B cell (primary cell): ENCODE data around the gene ATP11B. TPM values are rescaled to one million over a fixed set of nuclear protein-coding genes. Genes with fewer than 3 reads are reported as not detected.
"Not testable (repeated sequence)": the region's sequence is repeated elsewhere in the genome, so short reads cannot be mapped to it uniquely, and the experiment has no call there.

ENCODE experiments used
- ATAC-seq: fragments of 200-7000 bp; cut with Tn5 transposase; one replicate; pipeline ENCODE4 v1.10.0; 2021; ENCODE audit warnings: low read depth, mild to moderate bottlenecking, moderate number of reproducible peaks, moderate library complexity
- CTCF ChIA-PET: fragments of 350-600 bp; sonication (Branson Sonifier 250); formaldehyde crosslinking; loops from one replicate; lab custom pipeline; 2021; ENCODE audit warnings: antibody characterized with exemption, inconsistent platforms; lab: Charles Lee
- POLR2A ChIA-PET: fragments of 350-600 bp; sonication (Branson Sonifier 250); formaldehyde crosslinking; loops from one replicate; lab custom pipeline; 2021; ENCODE audit warnings: antibody characterized with exemption; lab: Charles Lee
- DNase-seq: peaks from one replicate; pipeline ENCODE4 v3.0.0; 2013
- H2AFZ ChIP-seq: 2 replicates; pipeline ENCODE4 v1.6.1; 2012; ENCODE audit warnings: mild to moderate bottlenecking, low read depth, low read length; ENCODE audit not compliant: insufficient read depth, poor library complexity, severe bottlenecking
- H3K27ac ChIP-seq, 2 donors: 1 replicate in 1 of 2; 2 replicates in 1 of 2; pipeline ENCODE4 v1.5.1; 2012 to 2013; ENCODE audit warnings: low read length in 2 of 2, mild to moderate bottlenecking in 2 of 2, moderate library complexity in 1 of 2
- H3K27me3 ChIP-seq, 4 experiments: fragments of 200-600 bp in 1 of 4; sonication (generic) in 1 of 4; replicated peaks in 1 of 4; 1 replicate in 2 of 4; 2 replicates in 2 of 4; pipeline versions ENCODE4 v1.6.1 to v1.7.0; 2013 to 2016; ENCODE audit warnings: low read length in 3 of 4, mild to moderate bottlenecking in 2 of 4, mixed read lengths in 1 of 4, moderate library complexity in 1 of 4; ENCODE audit not compliant: insufficient read depth in 4 of 4, control insufficient read depth in 3 of 4; ENCODE audit errors: control extremely low read depth in 1 of 4
- H3K36me3 ChIP-seq, 2 experiments: replicated peaks in 1 of 2; 1 replicate in 1 of 2; 2 replicates in 1 of 2; pipeline versions ENCODE4 v1.6.1 to v1.7.1; 2013; ENCODE audit warnings: low read length in 1 of 2; ENCODE audit not compliant: insufficient read depth in 2 of 2, control insufficient read depth in 1 of 2; ENCODE audit errors: control extremely low read depth in 1 of 2, extremely low read depth in 1 of 2
- H3K4me1 ChIP-seq, 2 donors: fragments of 200-600 bp in 1 of 2; sonication (generic) in 1 of 2; 1 replicate in 1 of 2; 2 replicates in 1 of 2; pipeline versions ENCODE4 v1.5.1 to v1.6.1; 2013 to 2017; ENCODE audit warnings: low read length in 2 of 2; ENCODE audit not compliant: control insufficient read depth in 2 of 2, insufficient read depth in 2 of 2
- H3K4me2 ChIP-seq: replicated peaks from 2 replicates; pipeline ENCODE3; 2012; ENCODE audit warnings: mild to moderate bottlenecking, low read depth, low read length; ENCODE audit not compliant: poor library complexity, severe bottlenecking
- H3K4me3 ChIP-seq, 5 experiments: fragments of 200-600 bp in 1 of 5; sonication (generic) in 1 of 5; 1 replicate in 3 of 5; 2 replicates in 2 of 5; pipeline versions ENCODE4 v1.5.1 to v1.7.0; 2011 to 2016; ENCODE audit warnings: low read length in 4 of 5, mild to moderate bottlenecking in 4 of 5, low read depth in 2 of 5, control low read depth in 1 of 5, moderate library complexity in 1 of 5; ENCODE audit not compliant: insufficient read depth in 1 of 5; ENCODE audit errors: control extremely low read depth in 1 of 5, extremely low read depth in 1 of 5
- H3K79me2 ChIP-seq: fragments of 200-600 bp; sonication (generic); one replicate; pipeline ENCODE4 v1.6.0; 2016; ENCODE audit warnings: low read length; ENCODE audit not compliant: control insufficient read depth, insufficient read depth
- H3K9ac ChIP-seq: fragments of 200-600 bp; sonication (generic); 2 replicates; pipeline ENCODE4 v1.6.1; 2017; ENCODE audit warnings: mild to moderate bottlenecking, low read length, moderate library complexity
- H3K9me3 ChIP-seq, 3 donors: one replicate each; pipeline versions ENCODE4 v1.6.1 to v1.7.1; 2013; ENCODE audit warnings: low read length in 2 of 3; ENCODE audit not compliant: control insufficient read depth in 2 of 3, insufficient read depth in 1 of 3; ENCODE audit errors: control extremely low read depth in 1 of 3
- H4K20me1 ChIP-seq: 2 replicates; pipeline ENCODE4 v1.6.0; 2012; ENCODE audit warnings: mild to moderate bottlenecking, low read length; ENCODE audit not compliant: insufficient read depth, control insufficient read depth, poor library complexity, severe bottlenecking
- H3K27ac Mint-ChIP-seq: one replicate; pipeline ENCODE4 v1.8.0; 2021; ENCODE audit warnings: mixed read lengths
- H3K27me3 Mint-ChIP-seq: one replicate; pipeline ENCODE4 v1.8.0; 2021; ENCODE audit warnings: mixed read lengths
- H3K4me1 Mint-ChIP-seq: one replicate; pipeline ENCODE4 v1.8.0; 2021; ENCODE audit warnings: mixed read lengths
- H3K4me3 Mint-ChIP-seq: one replicate; pipeline ENCODE4 v1.8.0; 2021; ENCODE audit warnings: mixed read lengths
- H3K9me3 Mint-ChIP-seq: one replicate; pipeline ENCODE4 v1.8.0; 2022; ENCODE audit warnings: mixed read lengths; ENCODE audit not compliant: insufficient read depth
- EZH2 ChIP-seq: IDR thresholded peaks from 2 replicates; pipeline ENCODE4 v1.6.1; 2012; ENCODE audit warnings: borderline replicate concordance, low read depth, mild to moderate bottlenecking, moderate library complexity, low read length; ENCODE audit not compliant: insufficient read depth, poor library complexity, severe bottlenecking
- WGBS: methylation state at CpG from one replicate; pipeline ENCODE4 v1.1.5; 2013; ENCODE audit warnings: missing lambda C conversion rate; ENCODE audit not compliant: insufficient coverage; 5-methylcytosine and 5-hydroxymethylcytosine counted together
- intact Hi-C: fragments of 100-400 bp; cut with micrococcal nuclease; formaldehyde crosslinking; loops from one replicate; pipeline ENCODE4 v1.10.0; 2022
- polyA plus RNA-seq: library from polyadenylated mRNA; depleted of rRNA; stranded (reverse); fragments of >200 nt; gene quantifications from 2 replicates; pipeline ENCODE4 v1.2.3, GENCODE V29; 2012
- total RNA-seq, 2 donors: library from RNA; stranded (reverse); fragments of 120-200 nt in 1 of 2; gene quantifications; 1 replicate in 1 of 2; 2 replicates in 1 of 2; pipeline versions ENCODE4 v1.2.3 to v1.2.4, GENCODE V29; 2013 to 2022
- TF ChIP-seq, protein P1 (sequence below): fragments of 200-600 bp; IDR thresholded peaks from one replicate; pipeline ENCODE4 v1.8.0; 2022; ENCODE audit warnings: antibody characterized with exemption, mild to moderate bottlenecking

Gene ATP11B
- total and polyA plus RNA-seq, 2 donors (not counting 1 experiment from before 2014, with no cell fraction given), result 14.0 to 81.9 TPM

- CTCF ChIA-PET, result interaction anchor here (0.7 to 1.3 kb wide), 2 partner anchors 157 to 220 kb away, joined by 3 to 5 read pairs; no protein-coding TSS in a partner anchor
- peaks cover 10 to 53% of the 10 kb centered on the region in 2 experiments for H3K36me3 ChIP-seq
Measured at GRCh38 chr3:182869059-182869458, 75.8 kb downstream of the ATP11B start.

DNA sequence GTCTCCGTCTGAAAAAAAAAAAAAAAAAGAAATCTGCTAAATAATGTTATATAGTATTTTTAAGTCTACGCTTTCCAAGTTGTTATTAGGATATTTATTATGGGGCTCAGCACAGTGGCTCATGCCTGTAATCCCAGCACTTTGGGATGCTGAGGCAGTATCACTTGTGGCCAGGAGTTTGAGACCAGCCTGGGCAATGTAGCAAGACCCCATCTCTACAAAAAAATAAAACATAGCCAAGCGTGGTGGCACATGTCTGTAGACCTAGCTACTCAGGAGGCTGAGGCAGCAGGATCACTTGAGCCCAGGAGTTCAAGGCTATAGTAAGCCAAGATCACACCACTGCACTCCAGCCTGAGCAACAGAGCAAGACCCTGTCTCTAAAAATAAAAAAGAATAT is 77.6 kb downstream of the ATP11B start:
- H3K9ac ChIP-seq, H3K4me3 ChIP-seq, H3K79me2 ChIP-seq, H4K20me1 ChIP-seq, H3K4me1 ChIP-seq, H3K27ac Mint-ChIP-seq, CTCF ChIA-PET, H3K27me3 Mint-ChIP-seq, H3K4me3 Mint-ChIP-seq, H3K4me1 Mint-ChIP-seq, H3K27ac ChIP-seq, intact Hi-C loops, H3K9me3 Mint-ChIP-seq, POLR2A ChIA-PET, H2AFZ ChIP-seq, DNase-seq, H3K4me2 ChIP-seq, H3K9me3 ChIP-seq, H3K27me3 ChIP-seq, ATAC-seq: not testable (repeated sequence)
- peaks cover 10 to 60% of the 10 kb centered on the region in 2 experiments for H3K36me3 ChIP-seq
- WGBS, result no CpG with 5 or more reads among the region's 3 CpGs

More at GRCh38 chr3:182869059-182869458, 75.8 kb downstream of the ATP11B start:
- Histone ChIP-seq H3K4me3 (no peak overlapping the region), H3K9ac (no peak overlapping the region), H3K27ac (no peak overlapping the region), H3K9me3 (no peaks in the 10 kb centered on the region), H3K27me3 (no peaks in the 10 kb centered on the region), H3K79me2 (no peaks in the 10 kb centered on the region), H3K4me1 (no peaks in the 10 kb centered on the region), H3K4me2 (no peak overlapping the region), H4K20me1 (no peaks in the 10 kb centered on the region), H2AFZ (no peak overlapping the region)
- no peaks in the 10 kb centered on the region for H3K4me1 Mint-ChIP-seq
- DNase-seq, result no peak
- intact Hi-C loops, result no loop called here
- no CpG with 5 or more reads among the region's 1 CpG for WGBS
- POLR2A ChIA-PET, result no interaction called here
- H3K27ac Mint-ChIP-seq, result no peak overlapping the region
- no peak for ATAC-seq
- no peaks in the 10 kb centered on the region for H3K27me3 Mint-ChIP-seq
- TF ChIP-seq, protein P1, sequence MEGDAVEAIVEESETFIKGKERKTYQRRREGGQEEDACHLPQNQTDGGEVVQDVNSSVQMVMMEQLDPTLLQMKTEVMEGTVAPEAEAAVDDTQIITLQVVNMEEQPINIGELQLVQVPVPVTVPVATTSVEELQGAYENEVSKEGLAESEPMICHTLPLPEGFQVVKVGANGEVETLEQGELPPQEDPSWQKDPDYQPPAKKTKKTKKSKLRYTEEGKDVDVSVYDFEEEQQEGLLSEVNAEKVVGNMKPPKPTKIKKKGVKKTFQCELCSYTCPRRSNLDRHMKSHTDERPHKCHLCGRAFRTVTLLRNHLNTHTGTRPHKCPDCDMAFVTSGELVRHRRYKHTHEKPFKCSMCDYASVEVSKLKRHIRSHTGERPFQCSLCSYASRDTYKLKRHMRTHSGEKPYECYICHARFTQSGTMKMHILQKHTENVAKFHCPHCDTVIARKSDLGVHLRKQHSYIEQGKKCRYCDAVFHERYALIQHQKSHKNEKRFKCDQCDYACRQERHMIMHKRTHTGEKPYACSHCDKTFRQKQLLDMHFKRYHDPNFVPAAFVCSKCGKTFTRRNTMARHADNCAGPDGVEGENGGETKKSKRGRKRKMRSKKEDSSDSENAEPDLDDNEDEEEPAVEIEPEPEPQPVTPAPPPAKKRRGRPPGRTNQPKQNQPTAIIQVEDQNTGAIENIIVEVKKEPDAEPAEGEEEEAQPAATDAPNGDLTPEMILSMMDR, result no peak
- TF ChIP-seq EZH2, result no peak
- no peaks in the 10 kb centered on the region for H3K9me3 Mint-ChIP-seq
- H3K4me3 Mint-ChIP-seq, result no peak overlapping the region
